ENCODE measurements around the gene CACNA1A.
A peak's percentile ranks its signal among the peaks of the same experiment; 100 is the strongest.
"Not testable (repeated sequence)": the region's sequence is repeated elsewhere in the genome, so short reads cannot be mapped to it uniquely, and the experiment has no call there.

CACNA1A gene

GRCh38 chr19:13267889-13268288 lies 238.4 kb downstream of the CACNA1A start:
- DNase-seq, result no peak

- DNase-seq, result no peak
Measured at GRCh38 chr19:13267131-13267530, 239.1 kb downstream of the CACNA1A start.

- peak; percentile 70 for DNase-seq
Measured at GRCh38 chr19:13262450-13262849, 243.8 kb downstream of the CACNA1A start.

- peak; percentile 99 for DNase-seq
Measured at GRCh38 chr19:13260883-13261653, 245.2 kb downstream of the CACNA1A start.

- no peak for DNase-seq
Measured at GRCh38 chr19:13256918-13257317, 249.4 kb downstream of the CACNA1A start.

- DNase-seq, result not testable (repeated sequence)
Measured at GRCh38 chr19:13256398-13256797, 249.9 kb downstream of the CACNA1A start.

- no peak for DNase-seq
Measured at GRCh38 chr19:13255719-13256059, 250.6 kb downstream of the CACNA1A start.

- DNase-seq, result peak; percentile 76
Measured at GRCh38 chr19:13255041-13255718, 251.1 kb downstream of the CACNA1A start.

GRCh38 chr19:13252569-13253335 lies 253.5 kb downstream of the CACNA1A start:
- DNase-seq, result no peak

GRCh38 chr19:13244920-13245319 lies 261.4 kb downstream of the CACNA1A start:
- no peak for DNase-seq

GRCh38 chr19:13241231-13242104 lies 264.8 kb downstream of the CACNA1A start:
- peak; percentile 16 for DNase-seq

GRCh38 chr19:13240312-13241022 lies 265.8 kb downstream of the CACNA1A start:
- DNase-seq, result no peak

- no peak for DNase-seq
Measured at GRCh38 chr19:13238891-13239534, 267.3 kb downstream of the CACNA1A start.

- peak; percentile 17 for DNase-seq
Measured at GRCh38 chr19:13234518-13234917, 271.8 kb downstream of the CACNA1A start.

- DNase-seq, result no peak
Measured at GRCh38 chr19:13231663-13232062, 274.6 kb downstream of the CACNA1A start.

- no peak for DNase-seq
Measured at GRCh38 chr19:13229246-13229645, 277.0 kb downstream of the CACNA1A start.

- no peak for DNase-seq
Measured at GRCh38 chr19:13228561-13228960, 277.7 kb downstream of the CACNA1A start.

- no peak for DNase-seq
Measured at GRCh38 chr19:13226983-13227382, 279.3 kb downstream of the CACNA1A start.

- no peak for DNase-seq
Measured at GRCh38 chr19:13225973-13226865, 280.1 kb downstream of the CACNA1A start.

- DNase-seq, result no peak
Measured at GRCh38 chr19:13225085-13225484, 281.2 kb downstream of the CACNA1A start.

Measured in MV-4-11 (cell line).